B cell (primary cell): ENCODE results near the gene CAMK4.

Experiments used
- CTCF ChIP-seq: fragments of 200-600 bp; IDR thresholded peaks from one replicate; pipeline ENCODE4 v1.8.0; 2022; ENCODE audit warnings: antibody characterized with exemption, mild to moderate bottlenecking
- EZH2 ChIP-seq: IDR thresholded peaks from 2 replicates; pipeline ENCODE4 v1.6.1; 2012; ENCODE audit warnings: borderline replicate concordance, low read depth, mild to moderate bottlenecking, moderate library complexity, low read length; ENCODE audit not compliant: insufficient read depth, poor library complexity, severe bottlenecking

GRCh38 chr5:111461255-111461671 is 237.1 kb downstream of the CAMK4 start:
- TF ChIP-seq CTCF = no peak
- no peak for TF ChIP-seq EZH2
